ENCODE measurements around the gene PTCD3.

Gene PTCD3

GRCh38 chr2:86072271-86072858, 33.7 kb upstream of the PTCD3 start:
- Histone ChIP-seq H3K4me1 (ENCODE audit: low read depth, poor library complexity, severe bottlenecking) (peaks cover 36% of the 10 kb centered on the region), H3K36me3 (ENCODE audit: insufficient read depth) (peaks cover 11% of the 10 kb centered on the region; the same call in 1 of the 2 replicates), H3K79me2 (ENCODE audit: insufficient read depth, low read depth) (no peaks in the 10 kb centered on the region), H4K20me1 (ENCODE audit: insufficient read depth) (no peaks in the 10 kb centered on the region), H3K27me3 (ENCODE audit: insufficient read depth, low read depth) (no peaks in the 10 kb centered on the region), H3K4me2 (no peak overlapping the region), H3K27ac (no peak overlapping the region), H3K9ac (no peak overlapping the region), H3K4me3 (IDR thresholded peaks at IDR 0.05; ENCODE audit: insufficient read depth, low read depth, low read length) (no peak overlapping the region), H2AFZ (ENCODE audit: low read depth) (no peak overlapping the region)
- no peak for TF ChIP-seq CTCF (conservative IDR thresholded peaks at IDR 0.05; ENCODE audit: low read depth, low read length)

GRCh38 chr2:86073225-86073624, 32.8 kb upstream of the PTCD3 start:
- no peak for TF ChIP-seq CTCF (conservative IDR thresholded peaks at IDR 0.05; ENCODE audit: low read depth, low read length)
- H2AFZ ChIP-seq (ENCODE audit: low read depth) = no peak overlapping the region
- H3K36me3 ChIP-seq (ENCODE audit: insufficient read depth) = peaks cover 11% of the 10 kb centered on the region; the same call in 1 of the 2 replicates
- H3K27ac ChIP-seq = no peak overlapping the region; the same call in 1 of the 2 replicates
- H3K27me3 ChIP-seq (ENCODE audit: insufficient read depth, low read depth) = no peaks in the 10 kb centered on the region
- no peak overlapping the region for H3K4me3 ChIP-seq (IDR thresholded peaks at IDR 0.05; ENCODE audit: insufficient read depth, low read depth, low read length)
- H4K20me1 ChIP-seq (ENCODE audit: insufficient read depth) = no peaks in the 10 kb centered on the region
- no peaks in the 10 kb centered on the region for H3K79me2 ChIP-seq (ENCODE audit: insufficient read depth, low read depth)
- peaks cover 34% of the 10 kb centered on the region for H3K4me1 ChIP-seq (ENCODE audit: low read depth, poor library complexity, severe bottlenecking)
- no peak overlapping the region for H3K4me2 ChIP-seq
- no peak overlapping the region for H3K9ac ChIP-seq

- no peaks in the 10 kb centered on the region for H3K79me2 ChIP-seq (ENCODE audit: insufficient read depth, low read depth)
- H2AFZ ChIP-seq (ENCODE audit: low read depth) = no peak overlapping the region
- no peak overlapping the region for H3K4me2 ChIP-seq
- peaks cover 35% of the 10 kb centered on the region for H3K4me1 ChIP-seq (ENCODE audit: low read depth, poor library complexity, severe bottlenecking)
- no peak overlapping the region for H3K4me3 ChIP-seq (IDR thresholded peaks at IDR 0.05; ENCODE audit: insufficient read depth, low read depth, low read length)
- peaks cover 10% of the 10 kb centered on the region; the same call in 1 of the 2 replicates for H3K36me3 ChIP-seq (ENCODE audit: insufficient read depth)
- H3K27ac ChIP-seq = no peak overlapping the region
- TF ChIP-seq CTCF (conservative IDR thresholded peaks at IDR 0.05; ENCODE audit: low read depth, low read length) = no peak
- no peak overlapping the region for H3K9ac ChIP-seq
- no peaks in the 10 kb centered on the region for H3K27me3 ChIP-seq (ENCODE audit: insufficient read depth, low read depth)
- no peaks in the 10 kb centered on the region for H4K20me1 ChIP-seq (ENCODE audit: insufficient read depth)
Measured at GRCh38 chr2:86074256-86074655, 31.8 kb upstream of the PTCD3 start.

GRCh38 chr2:86074811-86075210, 31.2 kb upstream of the PTCD3 start:
- H4K20me1 ChIP-seq (ENCODE audit: insufficient read depth) = 0 out of 2 replicates have a peak, but pooled peaks cover 4% of the 10 kb centered on the region
- peaks cover 35% of the 10 kb centered on the region for H3K4me1 ChIP-seq (ENCODE audit: low read depth, poor library complexity, severe bottlenecking)
- no peak overlapping the region for H3K4me2 ChIP-seq
- no peaks in the 10 kb centered on the region for H3K79me2 ChIP-seq (ENCODE audit: insufficient read depth, low read depth)
- no peak overlapping the region for H2AFZ ChIP-seq (ENCODE audit: low read depth)
- H3K4me3 ChIP-seq (IDR thresholded peaks at IDR 0.05; ENCODE audit: insufficient read depth, low read depth, low read length) = no peak overlapping the region
- TF ChIP-seq CTCF (conservative IDR thresholded peaks at IDR 0.05; ENCODE audit: low read depth, low read length) = no peak
- H3K27me3 ChIP-seq (ENCODE audit: insufficient read depth, low read depth) = no peaks in the 10 kb centered on the region
- H3K9ac ChIP-seq = no peak overlapping the region
- peaks cover 4% of the 10 kb centered on the region; the same call in 1 of the 2 replicates for H3K36me3 ChIP-seq (ENCODE audit: insufficient read depth)
- H3K27ac ChIP-seq = no peak overlapping the region

Measured in KMS-11 (cell line).